Measurements from ENCODE around the gene APOBEC3G.
"Not testable (repeated sequence)": the region's sequence is repeated elsewhere in the genome, so short reads cannot be mapped to it uniquely, and the experiment has no call there.

Gene APOBEC3G

GRCh38 chr22:39077026-39077840, at the start of gene APOBEC3G:
APOBEC3G (plus strand) TSS chr22:39077275; CDS start chr22:39077362, 87 bp downstream.
- not testable (repeated sequence) for H3K9ac ChIP-seq (ENCODE audit: low read depth, low read length); H3K27me3 ChIP-seq (ENCODE audit: control insufficient read depth, insufficient read depth, low read length); H3K36me3 ChIP-seq (ENCODE audit: control insufficient read depth, insufficient read depth, low read length); H3K9me3 ChIP-seq (ENCODE audit: control insufficient read depth, insufficient read depth, low read length); H3K4me1 ChIP-seq (ENCODE audit: control insufficient read depth, insufficient read depth, low read length); H3K27ac ChIP-seq (ENCODE audit: low read depth, low read length); H3K4me3 ChIP-seq (ENCODE audit: low read depth, low read length)

DNA sequence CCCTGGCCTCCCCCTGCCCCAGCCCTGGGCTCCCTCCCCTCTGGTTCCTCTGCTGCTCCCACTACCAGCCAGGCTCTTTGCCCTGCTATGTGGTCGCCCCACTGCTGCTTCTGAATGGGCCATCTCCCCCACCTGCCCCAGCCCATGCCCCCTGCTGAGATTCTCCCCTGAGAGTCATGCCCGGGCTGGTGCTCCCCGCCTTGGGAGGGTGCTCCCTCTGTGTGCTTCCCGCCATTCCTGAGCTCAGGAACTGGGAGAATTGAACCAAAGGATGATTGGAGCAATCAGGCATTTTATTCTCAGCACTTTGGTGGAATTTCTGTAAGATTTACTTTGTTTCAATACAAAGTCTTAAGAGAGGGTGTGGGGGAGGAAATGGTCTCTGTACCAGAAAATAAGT, 49.4 kb upstream of the APOBEC3G start:
- no peaks in the 10 kb centered on the region for H3K9me3 ChIP-seq (ENCODE audit: control insufficient read depth, insufficient read depth, low read length)
- no peak overlapping the region for H3K27ac ChIP-seq (ENCODE audit: low read depth, low read length)
- peaks cover 11% of the 10 kb centered on the region for H3K4me1 ChIP-seq (ENCODE audit: control insufficient read depth, insufficient read depth, low read length)
- H3K4me3 ChIP-seq (ENCODE audit: low read depth, low read length), result no peak overlapping the region
- H3K36me3 ChIP-seq (ENCODE audit: control insufficient read depth, insufficient read depth, low read length), result peaks cover 9% of the 10 kb centered on the region
- H3K9ac ChIP-seq (ENCODE audit: low read depth, low read length), result no peak overlapping the region
- H3K27me3 ChIP-seq (ENCODE audit: control insufficient read depth, insufficient read depth, low read length), result no peaks in the 10 kb centered on the region

GRCh38 chr22:39028281-39028680, 48.8 kb upstream of the APOBEC3G start:
- peaks cover 11% of the 10 kb centered on the region for H3K4me1 ChIP-seq (ENCODE audit: control insufficient read depth, insufficient read depth, low read length)

GRCh38 chr22:39029227-39029626, 47.8 kb upstream of the APOBEC3G start:
- Histone ChIP-seq H3K9ac (ENCODE audit: low read depth, low read length) (no peak overlapping the region), H3K27me3 (ENCODE audit: control insufficient read depth, insufficient read depth, low read length) (no peaks in the 10 kb centered on the region), H3K27ac (ENCODE audit: low read depth, low read length) (no peak overlapping the region), H3K36me3 (ENCODE audit: control insufficient read depth, insufficient read depth, low read length) (peaks cover 3% of the 10 kb centered on the region; the same call in 1 of the 2 replicates), H3K4me3 (ENCODE audit: low read depth, low read length) (no peak overlapping the region), H3K9me3 (ENCODE audit: control insufficient read depth, insufficient read depth, low read length) (no peaks in the 10 kb centered on the region), H3K4me1 (ENCODE audit: control insufficient read depth, insufficient read depth, low read length) (peaks cover 11% of the 10 kb centered on the region)

More at GRCh38 chr22:39028281-39028680, 48.8 kb upstream of the APOBEC3G start:
- no peak overlapping the region for H3K27ac ChIP-seq (ENCODE audit: low read depth, low read length)
- H3K4me3 ChIP-seq (ENCODE audit: low read depth, low read length), result no peak overlapping the region
- peaks cover 9% of the 10 kb centered on the region for H3K36me3 ChIP-seq (ENCODE audit: control insufficient read depth, insufficient read depth, low read length)
- no peak overlapping the region for H3K9ac ChIP-seq (ENCODE audit: low read depth, low read length)
- H3K27me3 ChIP-seq (ENCODE audit: control insufficient read depth, insufficient read depth, low read length), result no peaks in the 10 kb centered on the region
- H3K9me3 ChIP-seq (ENCODE audit: control insufficient read depth, insufficient read depth, low read length), result no peaks in the 10 kb centered on the region

DNA sequence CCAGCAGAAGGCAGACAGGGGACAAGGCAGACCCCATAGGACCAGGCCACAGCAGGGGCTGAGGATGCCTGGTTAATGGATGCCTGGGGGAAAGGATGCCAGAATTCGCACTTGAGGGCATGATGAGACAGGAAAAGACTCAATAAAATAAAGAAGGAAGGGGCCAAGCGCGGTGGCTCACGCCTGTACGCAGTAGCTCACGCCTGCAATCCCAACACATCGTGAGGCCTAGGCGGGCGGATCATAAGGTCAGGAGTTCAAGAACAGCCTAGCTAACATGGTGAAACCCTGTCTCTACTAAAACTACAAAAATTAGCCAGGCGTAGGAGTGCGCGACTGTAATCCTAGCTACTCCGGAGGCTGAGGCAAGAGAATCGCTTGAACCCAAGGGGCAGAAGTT, 46.4 kb upstream of the APOBEC3G start:
- no peaks in the 10 kb centered on the region for H3K9me3 ChIP-seq (ENCODE audit: control insufficient read depth, insufficient read depth, low read length)
- H3K9ac ChIP-seq (ENCODE audit: low read depth, low read length), result no peak overlapping the region
- H3K4me3 ChIP-seq (ENCODE audit: low read depth, low read length), result no peak overlapping the region
- H3K4me1 ChIP-seq (ENCODE audit: control insufficient read depth, insufficient read depth, low read length), result peaks cover 11% of the 10 kb centered on the region
- no peak overlapping the region for H3K27ac ChIP-seq (ENCODE audit: low read depth, low read length)
- no peaks in the 10 kb centered on the region for H3K27me3 ChIP-seq (ENCODE audit: control insufficient read depth, insufficient read depth, low read length)
- no peaks in the 10 kb centered on the region for H3K36me3 ChIP-seq (ENCODE audit: control insufficient read depth, insufficient read depth, low read length)

DNA sequence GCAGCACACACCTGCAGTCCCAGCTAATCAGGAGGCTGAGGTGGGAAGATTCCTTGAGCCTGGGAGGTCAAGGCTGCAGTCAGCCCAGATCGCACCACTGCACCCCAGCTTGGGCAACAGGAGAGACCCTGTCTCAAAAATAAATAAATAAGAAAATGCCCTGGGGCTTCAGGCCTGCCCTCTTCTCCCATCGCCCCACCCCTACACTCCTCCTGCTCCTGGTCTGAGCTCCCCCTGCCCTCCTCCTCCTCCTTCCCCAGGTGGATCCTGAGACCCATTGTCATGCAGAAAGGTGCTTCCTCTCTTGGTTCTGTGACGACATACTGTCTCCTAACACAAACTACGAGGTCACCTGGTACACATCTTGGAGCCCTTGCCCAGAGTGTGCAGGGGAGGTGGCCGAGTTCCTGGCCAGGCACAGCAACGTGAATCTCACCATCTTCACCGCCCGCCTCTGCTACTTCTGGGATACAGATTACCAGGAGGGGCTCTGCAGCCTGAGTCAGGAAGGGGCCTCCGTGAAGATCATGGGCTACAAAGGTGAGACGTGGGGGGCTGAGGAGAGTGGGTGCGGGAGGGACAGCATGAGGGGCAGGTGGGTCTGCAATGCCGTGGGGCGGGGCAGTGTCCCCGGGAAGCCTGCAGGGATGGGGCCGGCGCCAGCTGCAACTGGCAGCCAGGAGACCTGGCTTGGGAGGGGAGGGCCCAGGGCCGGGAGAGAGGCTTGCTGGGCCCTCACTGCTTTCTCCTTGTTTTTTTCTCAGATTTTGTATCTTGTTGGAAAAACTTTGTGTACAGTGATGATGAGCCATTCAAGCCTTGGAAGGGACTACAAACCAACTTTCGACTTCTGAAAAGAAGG, 45.4 kb upstream of the APOBEC3G start:
- H3K4me3 ChIP-seq (ENCODE audit: low read depth, low read length), result peak overlapping the region; percentile 39; the same call in 1 of the 2 replicates
- not testable (repeated sequence) for H3K9ac ChIP-seq (ENCODE audit: low read depth, low read length); H3K9me3 ChIP-seq (ENCODE audit: control insufficient read depth, insufficient read depth, low read length); H3K36me3 ChIP-seq (ENCODE audit: control insufficient read depth, insufficient read depth, low read length); H3K27me3 ChIP-seq (ENCODE audit: control insufficient read depth, insufficient read depth, low read length)
- H3K27ac ChIP-seq (ENCODE audit: low read depth, low read length), result peak overlapping the region; percentile 26
- peaks cover 13% of the 10 kb centered on the region for H3K4me1 ChIP-seq (ENCODE audit: control insufficient read depth, insufficient read depth, low read length)

DNA sequence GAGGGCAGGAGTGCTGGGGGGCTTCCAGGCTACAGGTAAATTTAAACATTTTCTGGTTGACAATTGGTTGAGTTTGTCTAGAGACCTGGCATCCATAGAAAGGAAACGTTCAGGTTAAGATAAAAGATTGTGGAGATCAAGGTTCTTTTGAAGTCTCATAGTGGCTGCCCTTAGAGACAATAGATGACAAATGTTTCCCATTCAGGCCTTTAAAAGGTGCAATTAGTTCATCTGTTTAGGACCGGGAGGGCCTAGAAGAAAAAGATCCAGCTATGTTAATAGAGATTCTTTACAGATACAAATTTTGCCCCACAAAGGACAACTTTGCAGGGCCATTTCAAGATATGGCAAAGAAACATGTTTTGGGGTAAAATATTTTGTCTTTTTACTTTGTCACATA, 40.0 kb upstream of the APOBEC3G start:
- not testable (repeated sequence) for H3K9me3 ChIP-seq (ENCODE audit: control insufficient read depth, insufficient read depth, low read length); H3K27me3 ChIP-seq (ENCODE audit: control insufficient read depth, insufficient read depth, low read length); H3K36me3 ChIP-seq (ENCODE audit: control insufficient read depth, insufficient read depth, low read length); H3K9ac ChIP-seq (ENCODE audit: low read depth, low read length); H3K4me3 ChIP-seq (ENCODE audit: low read depth, low read length)
- Histone ChIP-seq H3K27ac (ENCODE audit: low read depth, low read length) (peak overlapping the region; percentile 33), H3K4me1 (ENCODE audit: control insufficient read depth, insufficient read depth, low read length) (peaks cover 18% of the 10 kb centered on the region)

- Histone ChIP-seq H3K27ac (ENCODE audit: low read depth, low read length) (peak overlapping the region; percentile 54), H3K4me3 (ENCODE audit: low read depth, low read length) (peak overlapping the region; percentile 48; the same call in 1 of the 2 replicates), H3K9me3 (ENCODE audit: control insufficient read depth, insufficient read depth, low read length) (no peaks in the 10 kb centered on the region), H3K36me3 (ENCODE audit: control insufficient read depth, insufficient read depth, low read length) (0 out of 2 replicates have a peak, but pooled peaks cover 3% of the 10 kb centered on the region), H3K4me1 (ENCODE audit: control insufficient read depth, insufficient read depth, low read length) (peaks cover 16% of the 10 kb centered on the region), H3K27me3 (ENCODE audit: control insufficient read depth, insufficient read depth, low read length) (no peaks in the 10 kb centered on the region), H3K9ac (ENCODE audit: low read depth, low read length) (no peak overlapping the region)
These were observed 37.6 kb upstream of the APOBEC3G start for GRCh38 chr22:39039306-39040126.

DNA sequence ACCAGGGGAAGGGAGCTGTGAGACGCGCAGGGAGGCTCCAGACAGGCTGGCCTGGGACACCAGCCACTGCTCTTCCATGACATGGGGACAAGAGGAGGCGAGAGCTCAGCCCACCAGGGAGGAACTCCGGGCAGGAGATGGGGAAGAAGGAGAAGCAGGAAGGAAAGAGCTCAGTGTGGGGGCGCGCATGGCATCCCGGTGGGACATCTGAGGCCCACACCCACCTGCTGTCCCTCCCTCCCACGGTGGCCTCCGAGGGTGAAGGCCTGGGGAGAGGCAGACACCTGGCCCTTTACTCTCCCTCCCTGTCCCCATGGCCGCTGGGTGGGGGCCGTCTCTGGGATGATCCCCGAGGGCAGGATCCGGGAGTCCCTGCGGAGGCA, 36.9 kb upstream of the APOBEC3G start:
- Histone ChIP-seq H3K27ac (ENCODE audit: low read depth, low read length) (peak overlapping the region; percentile 54), H3K4me1 (ENCODE audit: control insufficient read depth, insufficient read depth, low read length) (peaks cover 16% of the 10 kb centered on the region), H3K4me3 (ENCODE audit: low read depth, low read length) (peak overlapping the region; percentile 48)
- H3K36me3 ChIP-seq (ENCODE audit: control insufficient read depth, insufficient read depth, low read length); H3K9ac ChIP-seq (ENCODE audit: low read depth, low read length); H3K27me3 ChIP-seq (ENCODE audit: control insufficient read depth, insufficient read depth, low read length); H3K9me3 ChIP-seq (ENCODE audit: control insufficient read depth, insufficient read depth, low read length): not testable (repeated sequence)

DNA sequence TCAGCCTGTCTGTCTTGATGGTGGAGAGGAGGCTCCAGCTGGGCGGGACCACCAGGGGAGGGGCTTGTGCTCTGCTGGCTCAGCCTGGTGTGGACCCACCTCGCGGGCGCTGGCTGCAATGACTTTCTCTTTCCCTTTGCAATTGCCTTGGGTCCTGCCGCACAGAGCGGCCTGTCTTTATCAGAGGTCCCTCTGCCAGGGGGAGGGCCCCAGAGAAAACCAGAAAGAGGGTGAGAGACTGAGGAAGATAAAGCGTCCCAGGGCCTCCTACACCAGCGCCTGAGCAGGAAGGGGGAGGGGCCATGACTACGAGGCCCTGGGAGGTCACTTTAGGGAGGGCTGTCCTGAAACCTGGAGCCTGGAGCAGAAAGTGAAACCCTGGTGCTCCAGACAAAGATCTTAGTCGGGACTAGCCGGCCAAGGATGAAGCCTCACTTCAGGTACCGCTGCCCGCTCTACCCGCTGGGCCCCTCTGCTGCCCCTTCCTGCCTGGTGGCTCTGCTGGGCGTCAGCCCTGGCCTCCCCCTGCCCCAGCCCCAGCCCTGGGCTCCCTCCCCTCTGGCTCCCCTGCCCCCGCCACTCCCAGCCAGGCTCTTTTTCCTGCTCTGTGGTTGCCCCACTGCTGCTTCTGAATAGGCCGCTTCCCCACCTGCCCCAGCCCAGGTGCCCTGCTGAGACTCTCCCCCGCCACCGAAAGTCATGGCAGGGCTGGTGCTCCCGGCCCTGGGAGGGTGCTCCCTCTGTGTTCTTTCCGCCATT, 36.4 kb upstream of the APOBEC3G start, which contains the start of gene APOBEC3F:
Gene APOBEC3F, plus strand, starts transcription at position 327 of the 759 bp plus-strand sequence. Its CDS starts 97 bp downstream, at position 424.
- H3K4me1 ChIP-seq (ENCODE audit: control insufficient read depth, insufficient read depth, low read length), result peaks cover 16% of the 10 kb centered on the region
- peak within 1 kb of the TSS; percentile 51 for H3K4me3 ChIP-seq (ENCODE audit: low read depth, low read length)
- not testable (repeated sequence) for H3K27me3 ChIP-seq (ENCODE audit: control insufficient read depth, insufficient read depth, low read length); H3K36me3 ChIP-seq (ENCODE audit: control insufficient read depth, insufficient read depth, low read length); H3K9me3 ChIP-seq (ENCODE audit: control insufficient read depth, insufficient read depth, low read length); H3K9ac ChIP-seq (ENCODE audit: low read depth, low read length)
- H3K27ac ChIP-seq (ENCODE audit: low read depth, low read length), result peak within 1 kb of the TSS; percentile 86
